H1 (cell line): ENCODE measurements around the gene SUB1. TPM values are rescaled to one million over a fixed set of nuclear protein-coding genes. Genes with fewer than 3 reads are reported as not detected.

ENCODE experiments used
- SUZ12 ChIP-seq: fragments of 200-600 bp; sonication (generic); IDR thresholded peaks from 2 replicates; pipeline ENCODE4 v1.6.1; 2012; ENCODE audit warnings: mild to moderate bottlenecking, inconsistent platforms, low read length, moderate library complexity, mixed read lengths
- polyA plus RNA-seq, 7 experiments: library from polyadenylated mRNA; depleted of rRNA in 3 of 7; stranded (reverse) in 5 of 7; unstranded in 2 of 7; fragments of >200 nt in 5 of 7; fragments of 200-250 nt in 2 of 7; gene quantifications; 1 replicate in 5 of 7; 2 replicates in 1 of 7; 4 replicates in 1 of 7; pipeline versions ENCODE4 v1.2.1 to v1.2.3, GENCODE V29; 2011 to 2013; ENCODE audit warnings: missing spikeins in 2 of 7, mixed read lengths in 2 of 7
- total RNA-seq: library from RNA; stranded (reverse); fragmentation: NEBNext Ultra II Directional; extraction: Animal tissue kit (Norgen Biotek cat#: 25700); gene quantifications from 2 replicates; pipeline ENCODE4 v1.2.1, GENCODE V29; 2021

SUB1 gene
- total and polyA plus RNA-seq, 2 of the 8 experiments (the other 6 are each of a cell fraction or from before 2014, with no cell fraction given): 83.9 to 325 TPM

- no peak for TF ChIP-seq SUZ12
- TF ChIP-seq, all 59 proteins: peak for 0
Observed at GRCh38 chr5:32625106-32625505, 39.7 kb downstream of the SUB1 start (continued).
